ENCODE results near the gene KLHL11. TPM values are rescaled to one million over a fixed set of nuclear protein-coding genes. Genes with fewer than 3 reads are reported as not detected.

Gene KLHL11
- total and polyA plus RNA-seq, 10 of the 15 experiments (the other 5 are each of a cell fraction or from before 2014, with no cell fraction given), result 0.07 to 17.2 (median 10.1) TPM

GRCh38 chr17:41821776-41822175 lies 43.4 kb downstream of the KLHL11 start (continued):
- no peak for TF ChIP-seq ZNF687 (IDR thresholded peaks at IDR 0.05)

- ChIA-PET SMC1A (ENCODE audit: uncharacterized antibody, unreplicated experiment) (no interaction called here), CTCF (no interaction called here), RAD21 (ENCODE audit: unreplicated experiment) (no interaction called here), POLR2A (interaction anchor here (0.6 kb wide), 1 partner anchor 77 kb away, joined by 6 read pairs; no protein-coding TSS in a partner anchor)
- no peak overlapping the region for H3K27ac ChIP-seq (ENCODE audit: control insufficient read depth, insufficient read depth)
- ATAC-seq, result no peak
- H2AFZ ChIP-seq (ENCODE audit: control insufficient read depth, low read depth, low read length), result no peak overlapping the region
- no peaks in the 10 kb centered on the region for H3K79me2 ChIP-seq (ENCODE audit: control insufficient read depth, insufficient read depth, low read length)
- no peak overlapping the region for H3K4me3 ChIP-seq
- in situ Hi-C loops (cut with MboI) (no loop called here), intact Hi-C loops (cut with micrococcal nuclease; ENCODE audit: unreplicated experiment) (no loop called here)
- no peaks in the 10 kb centered on the region for H3K9me3 ChIP-seq (replicated peaks; ENCODE audit: control insufficient read depth, insufficient read depth, low read length)
- 81% methylated on average over 19 of the region's 20 CpGs for WGBS (ENCODE audit: insufficient coverage, insufficient replicate concordance, low lambda C conversion rate, missing lambda C conversion rate)
- no peak for FAIRE-seq
- BruUV-seq (replicated peaks), result no TSS peak
- H3K9ac ChIP-seq (ENCODE audit: control insufficient read depth, insufficient read depth, low read length), result no peak overlapping the region
- peaks cover 0 to 4% of the 10 kb centered on the region in 2 experiments; a peak in 1 of 4 replicates for H3K27me3 ChIP-seq (replicated peaks in 1 of 2; ENCODE audit: control insufficient read depth in 2 of 2, insufficient read depth in 2 of 2, low read length in 1 of 2)
- no peaks in the 10 kb centered on the region for H3K36me3 ChIP-seq (ENCODE audit: control insufficient read depth in 2 of 2, insufficient read depth in 2 of 2, low read length in 1 of 2)
- no peak for DNase-seq (ENCODE audit: low read depth, low spot score)
- H3K4me2 ChIP-seq (ENCODE audit: control insufficient read depth, insufficient read depth), result no peak overlapping the region
- H4K20me1 ChIP-seq (ENCODE audit: control insufficient read depth, insufficient read depth), result no peaks in the 10 kb centered on the region; the same call in 1 of the 2 replicates
- H3K4me1 ChIP-seq (ENCODE audit: control insufficient read depth, insufficient read depth, low read length), result peaks cover 9% of the 10 kb centered on the region
- TF ChIP-seq BCL3 (IDR thresholded peaks at IDR 0.05; ENCODE audit: borderline replicate concordance, insufficient read depth, low read depth, low read length, poor library complexity, severe bottlenecking) (no peak), TAF1 (IDR thresholded peaks at IDR 0.05; ENCODE audit: borderline replicate concordance, low read depth, low read length) (no peak), ATF7 (IDR thresholded peaks at IDR 0.05; ENCODE audit: low read depth) (no peak), GATAD2B (conservative IDR thresholded peaks at IDR 0.05; ENCODE audit: low read depth) (no peak), SIX5 (IDR thresholded peaks at IDR 0.05; ENCODE audit: low read depth, low read length, severe bottlenecking) (no peak), ESRRA (IDR thresholded peaks at IDR 0.05; ENCODE audit: low read length) (no peak), KAT2A (conservative IDR thresholded peaks at IDR 0.05; ENCODE audit: control insufficient read depth, low read depth, low read length) (no peak), REST (IDR thresholded peaks at IDR 0.05; ENCODE audit: low read depth, low read length) (no peak), MYC (IDR thresholded peaks at IDR 0.05; ENCODE audit: insufficient read depth, insufficient read length, insufficient replicate concordance, low read length, severe bottlenecking) (no peak)
Observed at GRCh38 chr17:41818024-41818423, 47.2 kb downstream of the KLHL11 start.
